HG02884 (cell line): ENCODE measurements around the gene ABCC1.
"Not testable (repeated sequence)": the region's sequence is repeated elsewhere in the genome, so short reads cannot be mapped to it uniquely, and the experiment has no call there.

Source experiments
- ATAC-seq: cut with Tn5 transposase; IDR thresholded peaks from one replicate; pipeline ENCODE4 v1.9.1; 2021; ENCODE audit warnings: mild to moderate bottlenecking, moderate library complexity; ENCODE audit not compliant: unreplicated experiment

ABCC1 gene

DNA sequence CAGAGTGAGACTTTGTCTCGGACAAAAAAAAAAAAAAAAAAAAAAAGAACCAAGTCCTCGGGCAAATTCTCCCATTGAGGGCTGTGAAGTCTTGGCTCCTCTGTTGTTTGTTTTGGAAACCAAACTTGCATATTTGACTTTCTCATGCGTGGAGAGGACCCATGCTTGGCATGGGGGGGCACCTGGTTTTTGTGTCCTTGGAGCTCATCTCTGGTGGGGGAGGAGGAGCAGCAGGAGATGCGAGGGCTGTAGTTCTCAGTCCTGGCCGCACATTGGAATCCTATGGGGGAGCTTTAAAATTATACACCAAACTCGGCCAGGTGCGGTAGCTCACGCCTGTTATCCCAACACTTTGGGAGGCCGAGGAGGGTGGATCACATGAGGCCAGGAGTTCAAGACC lies 199.3 kb downstream of the ABCC1 start:
- ATAC-seq: no peak

DNA sequence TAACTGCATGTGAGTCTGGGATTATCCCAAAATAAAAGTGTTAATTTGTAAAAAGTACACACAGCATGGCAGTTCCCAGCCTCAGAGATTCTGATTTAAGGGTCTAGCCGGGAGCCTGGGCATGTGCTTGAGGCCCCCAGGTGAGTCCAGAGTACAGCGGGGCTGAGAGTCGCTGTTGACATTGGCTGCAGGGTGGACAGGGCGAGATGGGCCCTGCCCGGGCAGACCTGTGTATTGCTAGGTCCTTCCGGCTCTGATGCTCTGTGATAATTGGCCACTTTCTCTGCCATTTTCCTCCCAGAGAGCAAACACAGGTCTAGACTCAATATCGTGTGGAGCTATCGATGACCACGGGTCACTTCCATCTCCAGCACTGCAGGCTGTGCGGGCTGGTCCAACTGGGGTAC lies 200.3 kb downstream of the ABCC1 start:
- ATAC-seq: no peak

DNA sequence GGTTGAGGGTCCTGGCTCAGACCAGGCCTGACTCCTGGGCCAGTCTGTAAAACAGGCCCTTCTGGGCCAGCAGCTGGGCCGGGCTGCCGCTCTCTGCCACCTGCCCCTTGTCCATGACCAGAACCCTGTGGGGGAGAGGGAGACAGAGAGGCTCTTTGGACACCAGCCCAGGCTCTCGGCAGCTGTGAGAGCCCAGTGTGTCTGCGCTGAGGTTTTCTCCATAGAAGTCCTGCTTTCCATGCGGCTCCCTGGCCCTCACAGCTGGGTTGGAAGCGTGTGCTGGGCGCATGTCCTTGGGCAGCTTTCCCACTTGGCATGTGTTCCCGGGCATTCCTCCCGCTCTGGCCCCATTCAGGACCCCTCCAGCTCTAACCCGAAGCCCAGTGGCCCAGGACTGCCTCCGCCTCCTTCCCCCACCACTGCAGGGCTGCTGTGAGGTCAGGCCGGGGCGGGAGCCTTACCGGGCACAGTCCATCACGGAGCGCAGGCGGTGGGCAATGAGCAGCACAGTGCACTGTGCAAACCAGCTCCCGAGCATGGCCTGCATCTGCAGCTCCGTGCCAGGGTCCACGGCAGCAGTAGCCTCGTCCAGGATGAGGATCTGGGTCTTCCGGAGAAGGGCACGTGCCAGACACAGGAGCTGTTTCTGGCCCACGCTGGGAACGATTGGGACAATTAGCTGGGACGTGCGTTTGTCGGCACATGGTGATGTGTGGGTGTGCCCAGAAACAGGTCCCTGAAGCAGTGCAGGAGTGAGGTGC lies 200.9 kb downstream of the ABCC1 start:
- ATAC-seq: no peak

DNA sequence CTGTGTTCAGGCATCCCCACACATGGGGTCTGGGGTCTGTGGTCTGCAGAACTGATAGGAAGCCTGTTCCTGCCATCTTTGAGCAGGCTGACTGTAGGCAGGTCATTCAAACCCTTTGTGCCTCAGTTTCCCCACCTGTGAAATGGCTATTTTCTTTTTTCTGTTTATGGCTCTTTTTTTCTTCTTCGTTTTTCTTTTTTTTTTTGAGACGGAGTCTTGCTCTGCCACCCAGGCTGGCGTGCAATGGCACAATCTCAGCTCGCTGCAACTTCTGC lies 201.4 kb downstream of the ABCC1 start:
- no peak for ATAC-seq

DNA sequence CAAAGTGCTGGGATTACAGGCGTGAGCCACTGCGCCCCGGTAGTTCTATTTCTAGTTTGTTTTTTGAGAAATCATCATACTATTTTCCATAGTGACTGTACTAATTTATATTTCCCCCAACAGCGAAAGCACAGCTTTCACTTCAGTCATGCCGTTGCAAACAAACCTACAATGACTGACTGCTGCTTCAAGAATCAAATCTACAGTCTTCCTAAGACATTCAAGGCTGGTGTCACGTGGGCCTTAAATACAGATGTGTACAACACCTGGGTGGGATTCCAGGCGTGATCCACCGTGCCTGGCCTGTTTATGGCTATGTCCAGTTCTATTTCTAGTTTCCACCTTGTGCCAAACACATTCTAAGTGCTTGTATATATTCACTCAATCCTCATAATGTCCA lies 201.9 kb downstream of the ABCC1 start:
- ATAC-seq: no peak

DNA sequence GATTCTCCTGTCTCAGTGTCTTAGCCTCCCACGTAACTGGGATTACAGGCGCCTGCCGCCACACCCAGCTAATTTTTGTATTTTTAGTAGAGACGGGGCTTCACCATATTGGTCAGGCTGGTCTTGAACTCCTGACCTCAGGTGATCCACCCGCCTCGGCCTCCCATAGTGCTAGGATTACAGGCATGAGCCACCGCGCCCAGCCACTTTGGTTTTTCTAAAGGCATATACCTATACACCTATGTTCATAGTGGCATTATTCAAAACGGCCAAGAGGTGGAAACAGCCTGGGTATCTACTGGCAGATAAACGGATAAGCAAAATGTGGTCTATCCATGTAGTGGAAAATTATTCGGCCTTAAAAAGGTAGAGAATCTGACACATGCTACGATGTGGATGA lies 203.6 kb downstream of the ABCC1 start:
- ATAC-seq: not testable (repeated sequence)

DNA sequence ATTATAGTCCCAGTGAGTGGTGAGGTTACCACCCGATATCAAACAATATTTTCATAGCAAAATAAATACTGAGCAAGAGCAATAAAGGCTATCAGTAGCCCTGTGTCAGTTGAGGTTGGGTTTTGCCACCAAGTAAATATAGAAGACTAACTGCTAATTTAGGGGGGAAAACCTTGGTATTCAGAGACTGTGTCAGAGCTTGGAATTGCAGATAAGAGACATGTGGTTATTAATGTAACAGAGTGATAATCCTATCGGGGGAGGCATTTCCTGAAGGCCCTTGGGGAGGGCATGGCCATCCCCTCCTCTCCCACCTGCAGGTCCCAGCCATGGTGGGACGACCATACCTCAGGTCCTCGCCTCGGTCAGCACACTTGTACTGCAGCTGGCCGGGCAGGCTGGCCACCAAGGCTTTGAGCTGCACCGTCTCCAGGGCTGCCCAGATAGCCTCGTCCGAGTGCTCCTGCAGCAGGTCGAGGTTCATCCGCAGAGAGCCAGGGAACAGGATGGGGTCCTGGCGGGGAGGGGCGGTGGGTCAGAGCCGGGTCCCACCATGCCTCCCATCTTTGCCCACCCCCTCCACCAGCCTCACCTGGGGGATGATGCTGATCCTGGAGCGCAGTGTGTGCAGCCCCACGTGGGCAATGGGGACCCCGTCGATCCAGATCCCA lies 205.0 kb downstream of the ABCC1 start:
- no peak for ATAC-seq

DNA sequence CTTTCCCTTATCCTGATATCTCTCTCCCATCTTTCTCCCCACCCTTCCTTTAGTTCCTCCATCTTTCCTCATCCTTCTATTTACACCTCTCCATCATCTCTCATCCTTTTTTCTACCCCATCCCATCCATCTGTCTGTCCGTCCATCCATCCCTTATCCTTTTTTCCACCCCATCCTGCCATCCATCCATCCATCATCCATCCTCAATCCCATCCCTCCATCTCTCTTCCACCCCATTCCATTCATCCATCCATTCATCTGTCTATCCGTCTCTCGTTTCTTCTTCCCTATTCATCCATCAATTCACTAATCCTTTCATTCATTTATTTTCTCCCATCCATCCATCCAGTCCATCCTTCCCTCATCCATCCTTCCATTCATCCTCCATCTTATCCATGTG lies 205.8 kb downstream of the ABCC1 start:
- no peak for ATAC-seq

DNA sequence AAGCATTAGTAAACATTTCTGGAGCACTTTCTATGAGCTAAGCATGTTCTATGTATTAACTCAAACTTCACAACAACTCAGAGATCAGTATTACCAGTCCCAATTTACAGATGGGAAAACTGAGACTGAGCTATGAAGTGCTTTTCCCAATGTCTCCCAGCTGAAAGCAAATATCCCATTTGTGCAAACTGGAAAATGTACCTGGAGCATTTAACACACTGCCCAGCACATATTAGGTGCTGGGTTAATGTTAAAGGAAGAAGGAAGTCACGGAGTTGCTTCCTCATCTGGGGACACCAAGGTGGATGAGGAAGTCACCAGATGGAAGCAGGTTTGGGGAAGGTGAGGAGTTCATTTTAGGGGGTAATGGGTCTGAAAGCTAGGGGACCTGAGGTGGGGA lies 207.8 kb downstream of the ABCC1 start:
- no peak for ATAC-seq

DNA sequence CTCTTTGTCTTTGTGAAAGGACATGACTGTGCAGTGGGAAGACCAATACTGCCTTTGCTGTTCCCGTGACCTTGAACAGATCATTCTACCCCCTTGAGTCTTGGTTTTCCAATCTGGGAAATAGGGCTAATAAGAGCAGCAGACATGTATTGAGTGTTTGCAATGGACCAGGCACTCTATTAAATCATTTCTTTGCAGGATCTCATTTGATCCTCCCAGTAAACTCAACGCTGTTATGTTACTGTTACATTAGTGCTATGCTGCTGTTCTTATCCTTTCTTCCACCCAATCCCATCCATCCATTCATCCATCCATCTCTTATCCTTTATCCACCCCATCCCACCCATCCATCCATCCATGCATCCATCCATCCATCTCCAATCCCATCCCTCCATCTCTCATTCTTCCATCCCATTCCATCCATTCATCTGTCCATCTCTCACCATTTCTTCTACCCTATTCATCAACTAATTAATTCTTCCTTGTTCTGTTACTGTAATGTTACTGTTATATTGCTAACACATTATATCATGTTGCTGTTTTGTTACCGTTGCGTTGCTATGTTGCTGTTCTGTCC lies 208.8 kb downstream of the ABCC1 start:
- no peak for ATAC-seq

DNA sequence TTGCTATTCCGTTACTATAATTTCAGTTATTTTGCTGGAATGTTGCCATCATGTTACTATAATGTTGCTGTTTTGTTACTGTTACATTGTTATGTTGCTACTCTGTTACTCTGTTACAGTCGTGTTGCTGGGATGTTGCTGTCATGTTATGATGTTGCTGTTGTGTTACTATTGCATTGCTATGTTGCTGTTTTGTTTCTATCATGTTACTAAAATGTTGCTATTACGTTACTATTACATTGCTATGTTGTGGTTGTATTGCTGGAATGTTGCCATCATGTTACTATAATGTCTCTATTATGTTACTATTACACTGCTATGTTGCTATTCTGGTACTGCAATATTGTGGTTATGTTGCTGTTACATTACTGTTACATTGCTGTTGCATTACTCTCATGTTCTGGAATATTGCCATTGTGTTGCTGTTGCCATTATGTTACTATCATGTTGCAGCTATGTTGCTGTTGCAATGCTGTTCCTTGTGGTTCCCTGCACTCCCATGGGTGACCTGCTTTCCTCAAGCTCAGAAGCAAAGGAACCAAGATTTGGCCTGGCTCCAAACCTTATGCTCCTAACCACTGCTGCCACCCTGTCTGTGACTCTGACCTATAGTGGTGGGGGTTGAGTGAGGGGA lies 209.4 kb downstream of the ABCC1 start:
- no peak for ATAC-seq

DNA sequence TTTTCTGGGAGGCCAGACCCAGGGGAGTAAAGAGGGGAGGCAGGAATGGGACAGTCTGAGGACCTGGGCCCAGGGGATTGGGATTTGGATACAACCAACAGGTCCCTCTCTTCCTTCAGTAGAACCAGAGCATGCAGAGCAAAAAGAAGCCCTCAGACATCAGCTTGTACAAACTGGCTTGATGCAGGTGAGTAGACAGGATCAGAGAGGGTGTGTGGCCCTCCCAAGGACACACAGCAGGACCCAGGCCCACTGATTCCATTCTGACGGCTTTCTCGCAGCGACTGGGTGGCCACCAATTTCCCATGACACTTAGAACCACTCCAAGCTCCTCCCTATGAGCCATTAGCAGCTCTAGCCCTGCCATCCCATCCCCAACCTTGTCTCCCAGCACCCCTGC lies 210.2 kb downstream of the ABCC1 start:
- ATAC-seq: no peak

DNA sequence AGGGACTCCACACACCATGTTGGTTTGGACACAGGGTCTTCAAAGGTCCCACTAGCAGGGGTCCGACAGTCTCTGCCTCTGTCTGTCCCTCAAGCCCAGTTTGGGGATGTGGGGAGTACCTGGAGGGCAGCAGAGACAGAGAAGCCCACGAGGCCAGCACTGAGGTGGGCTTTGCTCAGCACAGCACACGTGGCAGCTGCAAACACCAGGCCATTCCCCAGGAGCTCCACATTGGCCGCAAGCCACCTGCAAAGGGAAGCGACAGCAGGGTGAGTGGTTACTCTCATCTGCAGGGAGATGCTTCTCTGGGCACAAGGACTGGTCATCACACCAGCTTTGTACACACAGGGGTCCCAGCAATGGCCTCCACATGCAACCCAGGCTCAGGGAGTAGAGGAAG lies 211.9 kb downstream of the ABCC1 start:
- ATAC-seq: no peak

DNA sequence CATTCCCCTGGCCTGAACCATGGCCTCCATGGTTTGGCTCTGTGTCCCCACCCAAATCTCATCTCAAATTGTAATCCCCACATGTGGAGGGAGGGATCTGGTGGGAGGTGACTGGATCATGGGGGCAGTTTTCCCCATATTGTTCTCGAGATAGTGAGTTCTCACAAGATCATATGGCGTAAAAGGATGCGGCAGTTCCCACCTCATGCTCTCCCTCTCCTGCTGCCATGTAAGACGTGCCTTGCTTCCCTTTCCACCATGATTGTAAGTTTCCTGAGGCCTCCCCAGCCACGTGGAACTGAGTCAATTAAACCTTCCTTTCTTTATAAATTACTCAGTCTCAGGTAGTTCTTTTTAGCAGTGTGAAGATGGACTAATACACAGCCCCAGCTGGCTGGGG lies 212.4 kb downstream of the ABCC1 start:
- not testable (repeated sequence) for ATAC-seq

DNA sequence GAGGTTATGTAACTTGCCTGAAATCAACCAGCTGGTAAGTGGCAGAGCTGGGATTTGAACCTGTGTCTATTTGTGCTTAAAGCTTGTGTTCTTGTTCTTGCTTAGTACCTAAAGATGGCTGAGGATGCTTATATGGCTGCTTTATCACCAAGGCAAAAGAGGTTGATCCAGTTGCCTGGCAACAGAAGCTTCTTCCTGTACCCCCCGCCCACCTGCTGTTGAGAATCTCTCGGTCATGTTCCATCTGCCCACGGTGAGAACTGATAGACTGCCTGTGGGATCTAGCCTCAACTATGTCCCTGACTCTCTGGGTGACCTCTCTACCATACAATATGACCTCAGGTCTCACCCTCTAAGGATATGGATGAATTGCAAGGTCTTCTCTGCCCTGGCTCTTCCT lies 213.2 kb downstream of the ABCC1 start:
- ATAC-seq: no peak

DNA sequence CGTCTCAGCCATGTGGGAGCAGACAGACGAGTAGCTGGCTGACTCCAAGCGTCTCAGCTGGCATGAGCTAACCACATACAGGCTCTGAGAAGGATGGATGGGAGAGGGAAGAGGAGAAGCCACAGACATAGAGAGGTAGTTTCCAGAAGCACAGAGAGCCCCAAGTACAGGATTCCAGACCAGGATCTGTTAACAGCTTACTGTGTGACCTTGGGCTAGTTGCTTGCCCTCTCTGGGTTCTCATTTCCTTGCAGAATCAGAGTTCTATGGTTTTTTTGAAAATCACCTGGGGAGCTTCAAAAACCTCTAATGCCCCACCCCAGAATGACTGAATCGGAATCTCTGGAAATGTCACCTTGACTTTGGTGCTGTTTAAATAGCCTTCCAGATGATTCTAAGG lies 213.7 kb downstream of the ABCC1 start:
- no peak for ATAC-seq

DNA sequence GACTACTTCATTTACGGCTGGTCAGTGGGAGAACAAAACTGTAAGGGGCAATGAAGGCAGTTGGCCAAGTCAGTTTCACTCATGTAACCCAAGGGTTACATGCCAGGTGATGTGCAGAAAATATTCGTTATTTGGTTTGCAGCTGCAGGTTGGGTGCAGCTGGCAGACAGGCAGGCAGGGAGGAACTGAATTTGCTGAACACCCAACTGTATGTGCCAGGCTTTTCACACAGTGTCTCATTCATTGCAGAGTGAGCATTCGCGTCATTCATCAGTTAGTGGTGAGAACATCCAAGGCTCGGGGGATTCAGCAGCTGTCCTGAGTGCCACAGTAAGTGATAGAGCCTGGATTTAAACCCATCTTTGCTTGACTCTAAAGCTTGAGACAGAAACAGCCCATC lies 214.2 kb downstream of the ABCC1 start:
- no peak for ATAC-seq

DNA sequence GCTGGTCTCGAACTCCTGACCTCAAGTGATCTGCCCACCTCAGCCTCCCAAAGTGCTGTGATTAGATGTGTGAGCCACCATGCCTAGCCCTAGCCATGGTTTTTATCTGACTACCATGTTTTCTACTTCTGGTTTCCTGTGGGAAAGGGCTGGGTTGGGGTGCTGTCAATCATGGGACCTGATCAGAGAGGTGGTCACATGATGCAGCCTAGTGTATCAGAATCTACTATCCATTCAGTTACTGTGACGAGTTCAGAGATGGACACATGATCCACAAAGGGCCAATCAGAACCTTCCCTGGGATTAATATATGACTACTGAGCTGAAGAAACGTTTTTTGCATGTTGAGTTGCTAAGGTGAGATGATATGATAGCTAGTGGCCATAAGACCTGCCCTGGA lies 214.8 kb downstream of the ABCC1 start:
- no peak for ATAC-seq

DNA sequence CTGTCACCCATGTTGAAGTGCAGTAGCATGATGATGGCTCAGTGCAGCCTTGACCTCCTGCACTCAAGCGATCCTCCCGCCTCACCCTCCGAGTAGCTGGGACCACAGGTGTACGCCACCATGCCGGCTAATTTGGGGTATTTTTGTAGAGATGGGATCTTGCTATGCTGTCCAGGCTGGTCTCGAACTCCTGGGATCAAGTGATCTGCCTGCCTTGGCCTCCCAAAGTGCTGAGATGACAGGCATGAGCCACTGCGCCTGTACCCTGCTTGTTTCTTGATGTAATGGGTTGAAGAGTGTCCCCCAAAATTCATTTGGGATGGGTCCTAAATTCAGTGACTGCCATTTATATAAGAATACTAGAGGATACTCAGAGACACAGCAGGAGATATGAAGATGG lies 216.7 kb downstream of the ABCC1 start:
- ATAC-seq: no peak

DNA sequence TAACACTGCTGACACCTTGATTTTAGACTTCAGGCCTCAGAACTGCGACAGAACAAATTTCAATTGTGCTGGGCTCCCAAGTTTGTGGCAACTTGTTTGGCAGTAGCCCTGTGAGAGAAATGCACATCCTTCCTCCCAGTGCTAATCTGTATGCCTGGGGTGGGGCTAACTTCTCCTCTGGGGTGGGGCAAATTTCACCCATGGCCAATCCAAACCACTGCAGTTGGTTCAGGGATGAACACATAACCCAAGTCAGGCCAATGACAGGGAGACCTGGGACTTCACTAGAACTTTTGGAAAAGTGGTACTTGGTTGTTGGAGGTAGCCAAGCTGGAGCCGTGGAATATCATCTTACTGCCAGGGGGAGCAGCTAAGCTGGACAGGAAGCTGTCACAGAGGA lies 217.5 kb downstream of the ABCC1 start:
- no peak for ATAC-seq

DNA sequence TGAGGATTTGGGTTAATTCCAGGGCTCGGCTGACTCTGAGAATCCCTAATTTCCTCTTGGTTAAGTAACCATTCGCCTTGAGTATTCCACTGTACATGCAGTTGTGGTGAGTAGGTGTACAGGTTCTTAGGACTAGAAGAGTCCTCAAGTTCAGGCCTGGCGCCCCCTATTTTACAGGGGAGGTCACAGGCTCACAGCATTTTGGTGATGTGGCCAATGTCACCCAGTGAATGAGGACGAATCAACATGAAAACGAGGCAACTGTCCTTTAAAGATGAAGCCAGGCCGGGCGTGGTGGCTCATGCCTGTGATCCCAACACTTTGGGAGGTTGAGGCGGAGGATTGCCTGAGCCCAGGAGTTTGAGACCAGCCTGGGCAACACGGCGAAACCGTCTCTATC lies 218.5 kb downstream of the ABCC1 start:
- no peak for ATAC-seq

DNA sequence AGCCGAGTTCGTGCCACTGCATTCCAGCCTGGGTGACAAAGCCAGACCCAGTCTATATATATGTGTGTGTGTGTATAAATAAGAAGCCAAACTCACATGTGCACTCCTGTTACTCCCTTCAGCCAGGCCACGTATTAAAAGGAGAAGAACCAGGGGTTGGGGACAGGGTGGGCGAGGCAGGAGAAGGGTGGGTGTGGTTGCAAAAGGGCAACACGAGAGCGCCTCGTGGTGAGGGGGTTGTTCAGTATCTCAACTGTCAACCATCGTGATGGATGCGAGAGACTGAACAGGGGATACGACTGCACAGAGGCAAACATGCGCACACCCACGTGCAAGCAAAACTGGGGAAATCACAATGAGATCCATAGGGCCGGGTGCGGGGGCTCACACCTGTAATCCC lies 219.0 kb downstream of the ABCC1 start:
- ATAC-seq: no peak
